Left kidney (tissue), 2 donors: Measurements from ENCODE around the gene SKIL. TPM values are rescaled to one million over a fixed set of nuclear protein-coding genes. Genes with fewer than 3 reads are reported as not detected.

ENCODE experiments used
- DNase-seq: peaks from one replicate; pipeline ENCODE4 v3.0.0-alpha.2; 2013
- polyA plus RNA-seq: library from polyadenylated mRNA; unstranded; fragments of 120-200 nt; gene quantifications from one replicate; pipeline ENCODE4 v1.2.1, GENCODE V29; 2013; ENCODE audit not compliant: insufficient read length

Gene SKIL
- polyA plus RNA-seq, 1 donor: 66.0 TPM

DNA sequence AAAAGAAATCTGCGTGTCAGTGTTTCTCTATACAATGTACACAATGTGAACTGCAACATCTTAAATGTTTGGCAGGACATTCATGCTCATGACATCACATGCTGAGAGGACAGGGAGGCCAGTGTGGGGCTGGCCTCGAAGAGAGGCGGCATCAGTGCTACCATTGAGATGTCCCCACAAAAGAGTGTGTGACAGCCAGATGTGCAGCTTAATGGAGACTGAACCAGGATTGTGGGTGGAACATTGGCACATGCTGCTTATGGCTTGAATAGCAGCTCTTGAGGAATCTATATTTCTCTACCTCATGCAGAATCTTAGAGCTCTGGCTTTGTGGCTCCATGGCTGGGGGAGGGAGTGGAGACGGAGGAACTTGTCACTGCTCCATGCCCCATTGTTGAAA is 79.7 kb downstream of the SKIL start:
- no peak for DNase-seq

DNA sequence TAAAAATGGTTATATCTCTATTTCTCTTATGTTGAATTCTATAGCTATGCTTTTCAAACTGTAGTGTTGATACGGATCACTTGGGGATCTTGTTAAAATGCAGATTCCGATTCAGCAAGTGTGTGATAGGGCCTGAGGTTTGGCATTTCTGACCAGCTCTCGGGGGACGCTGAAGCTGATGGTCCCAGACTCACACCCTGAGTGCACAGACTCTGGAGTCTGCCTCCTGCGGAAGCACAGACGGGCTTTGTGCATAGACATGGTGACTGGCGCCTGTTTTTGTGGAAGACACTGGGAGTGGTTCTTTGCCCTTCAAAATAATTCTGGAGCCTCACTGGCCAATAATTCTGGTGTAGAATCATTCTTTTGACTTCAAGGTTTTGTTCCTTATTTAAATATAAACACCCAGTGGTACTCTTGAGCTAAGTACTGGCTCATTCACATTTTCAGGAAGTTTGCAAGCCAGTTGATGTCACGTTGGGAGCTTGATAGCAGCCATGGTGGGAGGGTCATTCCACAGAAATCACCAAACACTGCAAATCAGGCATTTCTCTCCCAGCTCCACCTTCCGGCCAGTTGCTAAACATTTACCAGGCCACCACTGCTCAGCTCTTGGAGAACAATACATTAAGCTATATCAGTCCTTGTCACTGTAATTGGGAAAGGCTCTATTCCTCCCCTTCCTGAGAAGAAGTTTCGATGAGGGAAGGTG is 80.3 kb downstream of the SKIL start:
- DNase-seq: no peak

- DNase-seq: no peak
These were observed 81.3 kb downstream of the SKIL start for GRCh38 chr3:170438836-170439235.

DNA sequence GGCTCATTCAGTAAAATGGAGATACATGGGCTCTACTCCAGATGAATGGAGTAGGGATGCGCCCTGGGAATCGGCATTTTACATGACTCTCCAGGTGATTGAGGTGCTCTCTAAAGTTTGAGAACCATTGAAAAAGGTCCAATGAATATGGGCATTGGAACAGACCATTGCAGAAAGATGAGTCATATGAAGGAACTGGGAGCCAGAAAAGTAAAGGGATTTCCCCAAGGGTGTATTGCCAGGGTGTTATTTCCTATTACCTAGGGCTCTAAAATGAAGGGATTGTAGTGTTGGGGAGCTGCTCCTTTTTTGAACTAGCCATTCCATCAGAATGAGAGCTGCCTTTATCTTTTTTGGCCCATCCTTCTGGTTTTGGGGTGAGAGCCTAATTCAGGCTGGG is 82.8 kb downstream of the SKIL start:
- no peak for DNase-seq

GRCh38 chr3:170441412-170441811 is 83.9 kb downstream of the SKIL start:
- no peak for DNase-seq

DNA sequence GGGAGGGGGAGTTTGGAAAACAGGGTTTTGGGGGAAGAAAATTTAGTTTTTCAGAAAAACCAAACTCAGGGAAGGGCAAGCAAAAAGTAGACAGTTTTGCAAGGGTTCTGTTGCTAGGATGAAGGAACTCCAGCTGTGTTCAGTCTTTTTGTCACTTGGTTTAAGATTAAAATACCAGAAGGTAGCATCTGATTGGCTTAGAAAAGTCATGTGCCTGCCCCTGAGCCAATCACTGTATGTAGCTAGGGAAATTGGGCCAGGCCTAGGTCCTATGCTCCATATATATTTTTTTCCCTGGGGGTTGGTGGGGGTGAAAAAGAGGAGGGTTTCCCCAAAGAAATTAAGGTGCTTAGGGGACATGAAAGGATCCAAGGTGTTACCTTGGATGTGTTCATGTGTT is 85.4 kb downstream of the SKIL start:
- no peak for DNase-seq

GRCh38 chr3:170443457-170443856 is 85.9 kb downstream of the SKIL start:
- DNase-seq: no peak

Other genes with a start within 250 kb of the SKIL start
- gene PHC3, start 176.0 kb upstream of the SKIL start, polyA plus RNA-seq: 35.6 TPM
- 97.0 TPM for gene PRKCI, start 135.3 kb upstream of the SKIL start, polyA plus RNA-seq
- gene CLDN11, start 61.2 kb downstream of the SKIL start, polyA plus RNA-seq: 192 TPM
- gene SLC7A14, start 228.4 kb downstream of the SKIL start, polyA plus RNA-seq: 2.2 TPM